Neural cell (in vitro differentiated cells): ENCODE results near the gene CPD. TPM values are rescaled to one million over a fixed set of nuclear protein-coding genes. Genes with fewer than 3 reads are reported as not detected.

ENCODE experiments used
- H2AFZ ChIP-seq: fragments of 200-600, 300-800 bp; sonication (generic), shearing (Covaris generic); 2 replicates; pipeline ENCODE4 v1.6.0; 2014; ENCODE audit warnings: low read depth, mild to moderate bottlenecking, antibody characterized with exemption, low read length, moderate library complexity
- H3F3A ChIP-seq: fragments of 200-600 bp; shearing (Covaris generic); 2 replicates; pipeline ENCODE4 v1.6.1; 2016; ENCODE audit warnings: mild to moderate bottlenecking, moderate library complexity, mixed read lengths, antibody characterized with exemption, low read length; ENCODE audit not compliant: insufficient read depth, poor library complexity, severe bottlenecking
- H3K27ac ChIP-seq: fragments of 200-600, 300-800 bp; sonication (generic), shearing (Covaris generic); 2 replicates; pipeline ENCODE4 v1.5.1; 2014; ENCODE audit warnings: mild to moderate bottlenecking, low read length, moderate library complexity
- H3K27me3 ChIP-seq: fragments of 300-800, 200-600 bp; sonication (generic), shearing (Covaris generic); 2 replicates; pipeline ENCODE4 v1.6.0; 2014; ENCODE audit warnings: mild to moderate bottlenecking, low read depth, low read length, moderate library complexity; ENCODE audit not compliant: insufficient read depth
- H3K36me3 ChIP-seq: fragments of 300-800, 200-600 bp; sonication (generic), shearing (Covaris generic); 2 replicates; pipeline ENCODE4 v1.5.1; 2014; ENCODE audit warnings: mild to moderate bottlenecking, antibody characterized with exemption, low read length, moderate library complexity; ENCODE audit not compliant: insufficient read depth
- H3K4me2 ChIP-seq: fragments of 300-800, 200-600 bp; sonication (generic), shearing (Covaris generic); 2 replicates; pipeline ENCODE4 v1.6.0; 2014; ENCODE audit warnings: mild to moderate bottlenecking, low read length
- H3K4me3 ChIP-seq: fragments of 300-800, 200-600 bp; sonication (generic), shearing (Covaris generic); 2 replicates; pipeline ENCODE4 v1.5.1; 2014; ENCODE audit warnings: mild to moderate bottlenecking, low read length, moderate library complexity
- H3K79me2 ChIP-seq: fragments of 200-600 bp; shearing (Covaris generic); replicated peaks from 2 replicates; pipeline ENCODE4 v1.6.0; 2014; ENCODE audit warnings: mild to moderate bottlenecking, low read length, moderate library complexity; ENCODE audit not compliant: insufficient read depth
- H3K9ac ChIP-seq: fragments of 300-800, 200-600 bp; sonication (generic), shearing (Covaris generic); 2 replicates; pipeline ENCODE4 v1.6.1; 2016; ENCODE audit warnings: mild to moderate bottlenecking, low read length, mixed read lengths
- H3K9me2 ChIP-seq: fragments of 200-600 bp; shearing (Covaris generic); 2 replicates; pipeline ENCODE4 v1.6.1; 2016; ENCODE audit warnings: mild to moderate bottlenecking, low read length, mixed read lengths; ENCODE audit not compliant: insufficient read depth
- H3K9me3 ChIP-seq: fragments of 200-600, 300-800 bp; sonication (generic), shearing (Covaris generic); 2 replicates; pipeline ENCODE4 v1.6.1; 2016; ENCODE audit warnings: mild to moderate bottlenecking, mixed run types, low read length, moderate library complexity, mixed read lengths
- H4K20me1 ChIP-seq: fragments of 200-600 bp; shearing (Covaris generic); 2 replicates; pipeline ENCODE4 v1.6.1; 2016; ENCODE audit warnings: mild to moderate bottlenecking, mixed run types; ENCODE audit not compliant: insufficient read depth
- EP300 ChIP-seq: fragments of 450-650 bp; conservative IDR thresholded peaks from 2 replicates; pipeline ENCODE4 v1.6.1; 2014; ENCODE audit warnings: antibody characterized with exemption, mild to moderate bottlenecking, moderate library complexity; ENCODE audit not compliant: poor library complexity, severe bottlenecking
- EZH2 ChIP-seq: fragments of 200-600, 300-800 bp; shearing (Covaris generic), sonication (generic); IDR thresholded peaks from 2 replicates; pipeline ENCODE4 v1.6.1; 2014; ENCODE audit warnings: antibody characterized with exemption, low read length, borderline replicate concordance, mild to moderate bottlenecking; ENCODE audit not compliant: insufficient read depth, poor library complexity, severe bottlenecking
- MXI1 ChIP-seq: fragments of 450-650 bp; conservative IDR thresholded peaks from 2 replicates; pipeline ENCODE4 v1.6.1; 2014; ENCODE audit warnings: antibody characterized with exemption, mild to moderate bottlenecking; ENCODE audit not compliant: poor library complexity, severe bottlenecking
- POLR2AphosphoS5 ChIP-seq: IDR thresholded peaks from 2 replicates; pipeline ENCODE4 v1.6.1; 2012
- RAD21 ChIP-seq: fragments of 450-650 bp; conservative IDR thresholded peaks from 2 replicates; pipeline ENCODE4 v1.6.1; 2014; ENCODE audit warnings: antibody characterized with exemption, mild to moderate bottlenecking, moderate library complexity
- SMC3 ChIP-seq: fragments of 450-650 bp; conservative IDR thresholded peaks from 2 replicates; pipeline ENCODE4 v1.6.1; 2014; ENCODE audit warnings: antibody characterized with exemption, mild to moderate bottlenecking, moderate library complexity; ENCODE audit not compliant: poor library complexity
- TAF1 ChIP-seq: IDR thresholded peaks from 2 replicates; pipeline ENCODE4 v1.6.1; 2012; ENCODE audit warnings: low read depth
- polyA plus RNA-seq: library from polyadenylated mRNA; depleted of rRNA; stranded (reverse); fragments of >200 nt; gene quantifications from 2 replicates; pipeline ENCODE4 v1.2.3, GENCODE V29; 2014
- TF ChIP-seq, protein P1 (sequence below): fragments of 450-650 bp; IDR thresholded peaks from 2 replicates; pipeline ENCODE4 v1.5.1; 2014; ENCODE audit warnings: antibody characterized with exemption, mild to moderate bottlenecking, moderate library complexity; ENCODE audit not compliant: poor library complexity, severe bottlenecking
- TF ChIP-seq, protein P2 (sequence below): IDR thresholded peaks from 2 replicates; pipeline ENCODE4 v1.6.1; 2012; ENCODE audit warnings: borderline replicate concordance

CPD gene
- polyA plus RNA-seq, 1 donor from 2014 or later, result 14.1 TPM

DNA sequence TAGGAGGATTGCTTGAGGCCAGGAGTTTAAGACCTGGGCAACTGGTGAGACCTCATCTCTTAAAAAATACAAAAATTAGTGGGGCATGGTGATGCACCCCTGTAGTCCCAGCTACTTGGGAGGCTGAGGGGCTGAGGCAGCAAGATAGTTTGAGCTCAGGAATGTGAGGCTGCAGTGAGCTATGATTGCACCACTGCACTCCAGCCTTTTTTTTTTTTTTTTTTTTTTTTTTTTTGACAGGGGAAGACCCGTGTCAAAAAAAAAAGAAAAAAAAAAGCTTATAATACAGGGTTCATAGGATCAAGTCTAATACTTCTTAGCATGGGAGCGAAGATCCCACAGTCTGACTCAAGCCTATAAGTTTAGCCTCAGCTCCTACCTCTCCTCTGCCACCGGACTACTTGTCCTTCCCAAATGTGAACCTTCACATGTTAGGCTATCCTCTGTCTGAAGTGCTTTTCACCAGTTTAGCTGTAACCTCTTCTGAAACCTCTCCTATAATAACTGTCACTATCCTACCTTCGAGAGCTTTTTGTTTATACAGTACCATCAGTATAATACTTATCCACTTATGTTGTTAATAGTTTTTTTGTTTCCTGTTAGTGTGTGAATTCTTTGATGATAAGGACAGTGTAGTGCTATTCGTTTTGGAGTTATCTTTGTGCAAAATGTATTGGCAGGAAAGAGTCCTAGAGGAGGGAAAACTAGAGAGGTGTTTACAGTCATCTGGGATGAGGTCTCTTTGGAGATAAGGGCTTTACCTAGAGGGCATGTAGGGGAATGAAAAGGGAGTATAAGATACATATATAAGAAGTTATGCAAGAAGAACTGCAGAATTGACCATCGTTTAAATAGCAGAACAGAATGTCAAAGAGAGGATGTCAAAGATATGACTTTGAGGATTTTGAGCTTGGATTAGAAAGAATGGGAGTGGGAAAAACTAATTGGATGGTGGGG lies 15.5 kb downstream of the CPD start:
- no peaks in the 10 kb centered on the region for H3F3A ChIP-seq
- no peak overlapping the region for H3K27ac ChIP-seq
- H3K27me3 ChIP-seq, result no peaks in the 10 kb centered on the region
- H4K20me1 ChIP-seq, result no peaks in the 10 kb centered on the region
- H3K36me3 ChIP-seq, result no peaks in the 10 kb centered on the region
- H3K9me2 ChIP-seq, result no peaks in the 10 kb centered on the region
- H3K4me3 ChIP-seq, result no peak overlapping the region
- TF ChIP-seq TAF1, result no peak
- no peak for TF ChIP-seq EZH2
- TF ChIP-seq POLR2AphosphoS5, result no peak
- TF ChIP-seq SMC3, result no peak
- TF ChIP-seq, protein P1, sequence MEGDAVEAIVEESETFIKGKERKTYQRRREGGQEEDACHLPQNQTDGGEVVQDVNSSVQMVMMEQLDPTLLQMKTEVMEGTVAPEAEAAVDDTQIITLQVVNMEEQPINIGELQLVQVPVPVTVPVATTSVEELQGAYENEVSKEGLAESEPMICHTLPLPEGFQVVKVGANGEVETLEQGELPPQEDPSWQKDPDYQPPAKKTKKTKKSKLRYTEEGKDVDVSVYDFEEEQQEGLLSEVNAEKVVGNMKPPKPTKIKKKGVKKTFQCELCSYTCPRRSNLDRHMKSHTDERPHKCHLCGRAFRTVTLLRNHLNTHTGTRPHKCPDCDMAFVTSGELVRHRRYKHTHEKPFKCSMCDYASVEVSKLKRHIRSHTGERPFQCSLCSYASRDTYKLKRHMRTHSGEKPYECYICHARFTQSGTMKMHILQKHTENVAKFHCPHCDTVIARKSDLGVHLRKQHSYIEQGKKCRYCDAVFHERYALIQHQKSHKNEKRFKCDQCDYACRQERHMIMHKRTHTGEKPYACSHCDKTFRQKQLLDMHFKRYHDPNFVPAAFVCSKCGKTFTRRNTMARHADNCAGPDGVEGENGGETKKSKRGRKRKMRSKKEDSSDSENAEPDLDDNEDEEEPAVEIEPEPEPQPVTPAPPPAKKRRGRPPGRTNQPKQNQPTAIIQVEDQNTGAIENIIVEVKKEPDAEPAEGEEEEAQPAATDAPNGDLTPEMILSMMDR, result no peak
- TF ChIP-seq MXI1, result no peak
- no peak for TF ChIP-seq RAD21
- TF ChIP-seq EP300, result no peak
- TF ChIP-seq, protein P2, sequence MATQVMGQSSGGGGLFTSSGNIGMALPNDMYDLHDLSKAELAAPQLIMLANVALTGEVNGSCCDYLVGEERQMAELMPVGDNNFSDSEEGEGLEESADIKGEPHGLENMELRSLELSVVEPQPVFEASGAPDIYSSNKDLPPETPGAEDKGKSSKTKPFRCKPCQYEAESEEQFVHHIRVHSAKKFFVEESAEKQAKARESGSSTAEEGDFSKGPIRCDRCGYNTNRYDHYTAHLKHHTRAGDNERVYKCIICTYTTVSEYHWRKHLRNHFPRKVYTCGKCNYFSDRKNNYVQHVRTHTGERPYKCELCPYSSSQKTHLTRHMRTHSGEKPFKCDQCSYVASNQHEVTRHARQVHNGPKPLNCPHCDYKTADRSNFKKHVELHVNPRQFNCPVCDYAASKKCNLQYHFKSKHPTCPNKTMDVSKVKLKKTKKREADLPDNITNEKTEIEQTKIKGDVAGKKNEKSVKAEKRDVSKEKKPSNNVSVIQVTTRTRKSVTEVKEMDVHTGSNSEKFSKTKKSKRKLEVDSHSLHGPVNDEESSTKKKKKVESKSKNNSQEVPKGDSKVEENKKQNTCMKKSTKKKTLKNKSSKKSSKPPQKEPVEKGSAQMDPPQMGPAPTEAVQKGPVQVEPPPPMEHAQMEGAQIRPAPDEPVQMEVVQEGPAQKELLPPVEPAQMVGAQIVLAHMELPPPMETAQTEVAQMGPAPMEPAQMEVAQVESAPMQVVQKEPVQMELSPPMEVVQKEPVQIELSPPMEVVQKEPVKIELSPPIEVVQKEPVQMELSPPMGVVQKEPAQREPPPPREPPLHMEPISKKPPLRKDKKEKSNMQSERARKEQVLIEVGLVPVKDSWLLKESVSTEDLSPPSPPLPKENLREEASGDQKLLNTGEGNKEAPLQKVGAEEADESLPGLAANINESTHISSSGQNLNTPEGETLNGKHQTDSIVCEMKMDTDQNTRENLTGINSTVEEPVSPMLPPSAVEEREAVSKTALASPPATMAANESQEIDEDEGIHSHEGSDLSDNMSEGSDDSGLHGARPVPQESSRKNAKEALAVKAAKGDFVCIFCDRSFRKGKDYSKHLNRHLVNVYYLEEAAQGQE, result no peak
- H3K9ac ChIP-seq, result no peak overlapping the region
- no peaks in the 10 kb centered on the region for H3K9me3 ChIP-seq
- H2AFZ ChIP-seq, result no peak overlapping the region
- H3K79me2 ChIP-seq, result peaks cover 2% of the 10 kb centered on the region
- no peak overlapping the region for H3K4me2 ChIP-seq

DNA sequence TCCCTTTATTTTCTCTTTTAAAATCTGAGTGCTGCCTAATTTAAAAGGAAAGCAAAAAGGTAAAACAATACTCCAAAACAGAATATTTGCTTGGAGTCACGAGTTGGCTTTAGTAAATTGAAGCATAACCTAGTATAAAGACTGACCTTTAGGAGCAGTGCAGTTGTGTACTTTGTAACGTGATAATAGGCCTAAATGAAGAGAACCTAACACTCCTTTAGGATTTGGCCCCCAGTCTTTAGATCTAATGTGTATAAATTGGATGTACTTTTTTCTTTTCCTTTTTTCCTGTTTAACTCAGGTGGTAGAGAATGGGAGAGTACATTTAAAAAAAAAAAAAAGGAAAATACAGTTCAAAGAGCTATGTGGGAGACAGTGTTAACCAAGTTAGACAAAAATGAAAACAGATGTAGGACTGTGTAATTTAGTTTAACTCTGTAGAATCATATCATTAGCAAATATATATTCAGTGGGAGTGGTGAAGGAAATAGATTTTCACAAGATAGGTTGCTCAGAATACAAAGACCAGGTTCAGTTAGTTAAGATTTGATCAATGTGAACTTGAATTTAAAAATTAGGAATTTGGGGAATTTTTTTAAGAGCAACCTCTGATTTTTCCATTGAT lies 16.8 kb downstream of the CPD start:
- Histone ChIP-seq H3K4me3 (no peak overlapping the region), H3K27ac (no peak overlapping the region), H3K9me2 (no peaks in the 10 kb centered on the region), H3K79me2 (peaks cover 5% of the 10 kb centered on the region), H3K27me3 (no peaks in the 10 kb centered on the region), H3K36me3 (no peaks in the 10 kb centered on the region), H3F3A (no peaks in the 10 kb centered on the region), H2AFZ (no peak overlapping the region), H3K9me3 (no peaks in the 10 kb centered on the region), H3K4me2 (no peak overlapping the region), H3K9ac (no peak overlapping the region), H4K20me1 (no peaks in the 10 kb centered on the region)
- TF ChIP-seq, protein P2, result no peak
- TF ChIP-seq EP300 (no peak), RAD21 (no peak), SMC3 (no peak), EZH2 (no peak), MXI1 (no peak), TAF1 (no peak), POLR2AphosphoS5 (no peak)
- TF ChIP-seq, protein P1, result no peak
